Right ventricle myocardium superior (tissue), 1 donor: ENCODE measurements around the gene SYNPR. TPM values are rescaled to one million over a fixed set of nuclear protein-coding genes. Genes with fewer than 3 reads are reported as not detected.

Experiments used
- ATAC-seq: fragments of 200-7000 bp; cut with Tn5 transposase; one replicate; pipeline ENCODE4 v1.9.1; 2020; ENCODE audit warnings: mild to moderate bottlenecking; ENCODE audit not compliant: poor library complexity
- DNase-seq: peaks from one replicate; pipeline ENCODE4 v3.0.0-alpha.2; 2020
- intact Hi-C: fragments of 100-400 bp; cut with DNase I; formaldehyde crosslinking; loops from one replicate; pipeline ENCODE4 v1.11.2; 2022
- total RNA-seq: library from RNA; stranded (reverse); fragmentation: NEBNext Ultra II Directional; extraction: Animal tissue kit (Norgen Biotek cat#: 25700); gene quantifications from one replicate; pipeline ENCODE4 v1.2.1, GENCODE V29; 2021
- donor health status: DM: no; HTN: yes; CAD: no; lungs with severe emphysema.

The SYNPR gene
- total RNA-seq, 1 donor from 2014 or later: not detected

- DNase-seq: no peak
- no peak for ATAC-seq
- intact Hi-C loops: no loop called here
Observed at GRCh38 chr3:63497641-63498040, 219.5 kb downstream of the SYNPR start.

GRCh38 chr3:63500196-63500595 is 222.1 kb downstream of the SYNPR start:
- DNase-seq (no peak), ATAC-seq (no peak)
- intact Hi-C loops: no loop called here

- ATAC-seq (no peak), DNase-seq (no peak)
- intact Hi-C loops: no loop called here
Observed at GRCh38 chr3:63508305-63508704, 230.2 kb downstream of the SYNPR start.

GRCh38 chr3:63508771-63509170 is 230.7 kb downstream of the SYNPR start:
- intact Hi-C loops: no loop called here
- DNase-seq (no peak), ATAC-seq (no peak)

- ATAC-seq (no peak), DNase-seq (no peak)
- intact Hi-C loops: no loop called here
Observed at GRCh38 chr3:63513791-63514190, 235.7 kb downstream of the SYNPR start.

GRCh38 chr3:63514678-63515077 is 236.6 kb downstream of the SYNPR start:
- no peak for DNase-seq
- ATAC-seq: no peak
- intact Hi-C loops: no loop called here

- intact Hi-C loops: no loop called here
- no peak for ATAC-seq
Observed at GRCh38 chr3:63519426-63519825, 241.3 kb downstream of the SYNPR start.

GRCh38 chr3:63521657-63522056 is 243.5 kb downstream of the SYNPR start:
- ATAC-seq (no peak), DNase-seq (no peak)
- intact Hi-C loops: no loop called here

More at GRCh38 chr3:63519426-63519825, 241.3 kb downstream of the SYNPR start:
- DNase-seq: no peak

GRCh38 chr3:63523100-63523499 is 245.0 kb downstream of the SYNPR start:
- intact Hi-C loops: no loop called here
- no peak for ATAC-seq
- no peak for DNase-seq

- DNase-seq (no peak), ATAC-seq (no peak)
- intact Hi-C loops: no loop called here
Observed at GRCh38 chr3:63528325-63529000, 250.4 kb downstream of the SYNPR start.

- ATAC-seq: no peak
- intact Hi-C loops: no loop called here
- DNase-seq: no peak
Observed at GRCh38 chr3:63532521-63532920, 254.4 kb downstream of the SYNPR start.

- intact Hi-C loops: no loop called here
- ATAC-seq: no peak
- DNase-seq: no peak
Observed at GRCh38 chr3:63538919-63539318, 260.8 kb downstream of the SYNPR start.

GRCh38 chr3:63555767-63556166 is 277.7 kb downstream of the SYNPR start:
- no peak for ATAC-seq
- intact Hi-C loops: no loop called here
- DNase-seq: no peak

GRCh38 chr3:63556401-63556800 is 278.3 kb downstream of the SYNPR start:
- intact Hi-C loops: no loop called here
- ATAC-seq: no peak
- no peak for DNase-seq

GRCh38 chr3:63557912-63558311 is 279.8 kb downstream of the SYNPR start:
- intact Hi-C loops: no loop called here
- no peak for DNase-seq
- ATAC-seq: no peak

GRCh38 chr3:63559884-63560283 is 281.8 kb downstream of the SYNPR start:
- no peak for DNase-seq
- intact Hi-C loops: no loop called here
- no peak for ATAC-seq

GRCh38 chr3:63561879-63562278 is 283.8 kb downstream of the SYNPR start:
- DNase-seq (no peak), ATAC-seq (no peak)
- intact Hi-C loops: no loop called here

- intact Hi-C loops: no loop called here
- no peak for DNase-seq
Observed at GRCh38 chr3:63562323-63562722, 284.2 kb downstream of the SYNPR start.

GRCh38 chr3:63563572-63563971 is 285.5 kb downstream of the SYNPR start:
- ATAC-seq (no peak), DNase-seq (no peak)
- intact Hi-C loops: no loop called here

More at GRCh38 chr3:63562323-63562722, 284.2 kb downstream of the SYNPR start:
- ATAC-seq: no peak

GRCh38 chr3:63565220-63565619 is 287.1 kb downstream of the SYNPR start:
- intact Hi-C loops: no loop called here
- no peak for ATAC-seq
- DNase-seq: no peak

- DNase-seq (no peak), ATAC-seq (no peak)
- intact Hi-C loops: no loop called here
Observed at GRCh38 chr3:63571682-63572081, 293.6 kb downstream of the SYNPR start.
